HG03108 (cell line): ENCODE measurements around the gene NYAP1.
"Not testable (repeated sequence)": the region's sequence is repeated elsewhere in the genome, so short reads cannot be mapped to it uniquely, and the experiment has no call there.

Source experiments
- ATAC-seq: cut with Tn5 transposase; IDR thresholded peaks from one replicate; pipeline ENCODE4 v1.9.1; 2021; ENCODE audit warnings: moderate library complexity; ENCODE audit not compliant: unreplicated experiment

NYAP1 gene

DNA sequence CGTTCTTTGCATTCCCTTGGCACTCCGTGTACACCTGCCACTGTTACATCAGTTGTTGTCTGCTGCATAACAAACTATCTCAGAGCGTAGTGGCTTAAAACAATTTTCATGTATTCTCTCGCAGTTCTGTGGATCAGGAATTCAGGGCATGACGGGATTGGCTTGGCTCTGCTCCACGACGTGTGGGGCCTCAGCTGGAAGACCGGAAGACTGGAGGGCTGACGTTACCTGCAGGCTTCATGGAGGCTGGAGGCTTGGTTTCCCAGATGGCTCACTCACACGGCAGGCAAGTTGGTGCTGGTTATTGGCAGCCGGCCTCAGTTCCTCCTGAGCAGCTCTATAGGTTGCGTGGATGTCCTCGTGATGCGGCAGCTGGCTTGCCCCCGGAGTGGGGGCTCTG lies 25.5 kb downstream of the NYAP1 start:
- ATAC-seq = no peak

DNA sequence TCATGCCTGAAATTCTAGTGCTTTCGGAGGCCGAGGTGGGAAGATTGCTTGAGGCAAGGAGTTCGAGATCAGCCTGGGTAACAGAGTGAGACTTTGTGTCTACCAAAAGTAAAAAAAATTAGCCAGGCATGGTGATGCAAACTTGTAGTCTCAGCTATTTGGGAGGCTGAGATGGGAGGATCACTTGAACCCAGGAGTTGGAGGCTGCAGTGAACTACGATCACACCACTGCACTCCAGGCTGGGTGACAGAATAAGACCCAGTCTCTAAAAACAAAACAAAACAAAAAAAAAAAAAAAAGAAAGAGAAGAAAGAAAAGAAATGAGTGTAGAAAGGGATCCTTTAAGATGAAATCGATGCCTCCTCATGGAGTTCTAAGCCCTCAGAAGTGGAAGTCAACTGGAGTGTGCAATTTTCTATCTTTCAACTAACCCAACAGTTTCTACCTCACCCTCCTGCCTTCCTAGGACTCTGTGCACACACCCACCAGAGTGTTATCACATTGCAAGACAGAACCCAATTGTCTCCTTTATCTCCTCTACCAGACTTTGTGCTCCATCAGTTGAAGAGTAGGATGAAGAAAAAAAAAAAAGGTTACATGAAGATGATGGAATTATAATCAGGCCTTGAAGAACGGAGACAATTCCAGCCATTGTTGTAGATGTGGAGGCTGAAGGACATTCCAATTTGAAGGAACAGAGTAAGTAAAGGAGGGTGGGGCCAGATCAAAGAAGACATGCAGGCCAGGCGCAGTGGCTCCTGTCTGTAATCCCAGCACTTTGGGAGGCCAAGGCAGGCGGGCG lies 26.9 kb downstream of the NYAP1 start:
- no peak for ATAC-seq

DNA sequence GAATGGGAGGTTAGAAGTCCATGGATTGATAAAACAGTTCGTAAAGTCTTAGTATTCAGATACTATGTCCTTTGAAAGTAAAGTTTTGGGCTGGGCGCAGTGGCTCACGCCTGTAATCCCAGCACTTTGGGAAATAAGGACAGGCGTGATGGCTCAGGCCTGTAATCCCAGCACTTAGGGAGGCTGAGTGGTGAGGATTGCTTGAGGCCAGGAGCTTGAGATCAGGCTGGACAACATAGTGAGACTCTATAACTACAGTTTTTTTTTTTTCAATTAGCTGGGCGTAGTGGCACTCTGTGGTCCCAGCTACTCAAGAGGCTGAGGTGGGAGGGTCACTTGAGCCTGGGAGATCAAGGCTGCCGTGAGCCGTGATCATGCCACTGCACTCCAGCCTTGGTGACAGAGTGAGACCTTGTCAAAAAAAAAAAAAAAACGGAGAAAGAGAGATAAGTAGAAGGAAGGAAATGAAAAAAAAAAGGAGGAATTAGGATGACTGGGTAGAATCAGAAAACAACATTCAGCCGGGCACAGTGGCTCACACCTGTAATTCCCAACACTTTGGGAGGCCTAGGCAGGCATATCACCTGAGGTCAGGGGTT lies 29.6 kb downstream of the NYAP1 start:
- no peak for ATAC-seq

DNA sequence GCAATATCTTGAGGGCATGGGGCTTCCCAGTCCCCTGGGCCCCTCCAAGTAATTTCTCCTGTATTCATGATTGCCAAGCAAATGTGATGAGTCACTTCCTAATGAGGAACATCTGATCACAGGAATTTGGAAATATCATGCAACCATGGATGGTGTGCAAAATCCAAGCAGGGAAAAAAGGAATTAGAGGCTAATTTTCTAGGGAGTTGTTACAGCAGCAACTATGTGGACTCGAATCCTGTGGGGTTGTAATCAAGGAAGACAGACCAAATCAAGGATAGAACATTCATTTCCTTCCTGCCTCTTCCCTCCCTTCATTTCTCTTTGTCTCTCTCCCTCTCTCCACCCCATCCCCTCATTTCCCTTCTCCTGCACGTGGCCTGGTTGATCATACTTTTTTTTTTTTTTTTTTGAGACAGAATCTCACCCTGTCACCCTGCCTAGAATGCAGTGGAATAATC lies 31.4 kb downstream of the NYAP1 start:
- ATAC-seq = no peak

DNA sequence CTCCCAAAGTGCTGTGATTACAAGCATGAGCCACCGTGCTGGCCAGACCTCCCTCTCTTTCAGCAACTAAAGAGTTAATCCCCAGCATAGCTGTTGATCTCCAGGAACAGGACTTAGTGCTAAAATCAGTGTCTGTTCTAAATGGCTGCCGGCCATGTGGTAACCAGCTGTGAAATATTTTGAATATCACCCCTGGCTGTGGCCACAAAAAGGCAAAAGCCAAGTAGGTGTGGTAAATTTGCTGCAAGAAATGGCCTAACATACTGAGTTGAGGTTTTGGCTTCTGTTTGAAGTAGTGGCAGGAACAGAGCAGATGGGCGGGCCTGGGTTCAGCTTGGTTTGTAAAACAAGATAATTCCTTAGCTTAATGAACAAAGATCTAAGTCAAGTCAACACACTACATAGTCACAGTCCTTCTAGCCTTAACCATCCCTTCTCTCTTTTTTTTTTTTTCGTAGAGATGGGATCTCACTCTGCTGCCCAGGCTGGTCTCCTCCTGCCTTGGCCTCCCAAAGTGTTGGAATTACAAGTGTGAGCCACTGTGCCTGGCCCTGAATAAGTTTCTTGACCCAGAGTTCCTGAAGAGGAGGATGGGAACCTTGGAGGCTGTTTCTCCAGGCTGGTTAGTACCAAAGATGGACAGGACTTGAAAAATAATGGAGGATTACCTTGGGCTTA lies 32.5 kb downstream of the NYAP1 start:
- no peak for ATAC-seq

DNA sequence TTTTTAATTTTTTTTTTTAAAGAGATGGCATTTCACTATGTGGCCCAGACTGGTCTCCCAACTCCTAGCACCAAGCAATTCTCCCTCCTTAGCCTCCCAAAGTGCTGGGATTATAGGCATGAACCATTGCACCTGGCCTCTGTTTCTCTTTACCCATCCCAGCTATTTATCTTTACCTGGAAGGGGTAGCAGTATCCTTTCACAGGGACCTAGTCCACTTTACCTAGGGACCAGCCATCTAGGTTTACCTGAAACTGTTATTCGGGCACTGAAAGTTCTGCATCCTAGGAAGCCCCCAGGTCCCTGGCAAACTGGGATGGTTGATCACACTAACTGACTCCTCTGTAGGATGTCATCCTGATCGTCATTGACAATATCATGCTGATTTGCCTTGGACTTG lies 33.6 kb downstream of the NYAP1 start:
- no peak for ATAC-seq

DNA sequence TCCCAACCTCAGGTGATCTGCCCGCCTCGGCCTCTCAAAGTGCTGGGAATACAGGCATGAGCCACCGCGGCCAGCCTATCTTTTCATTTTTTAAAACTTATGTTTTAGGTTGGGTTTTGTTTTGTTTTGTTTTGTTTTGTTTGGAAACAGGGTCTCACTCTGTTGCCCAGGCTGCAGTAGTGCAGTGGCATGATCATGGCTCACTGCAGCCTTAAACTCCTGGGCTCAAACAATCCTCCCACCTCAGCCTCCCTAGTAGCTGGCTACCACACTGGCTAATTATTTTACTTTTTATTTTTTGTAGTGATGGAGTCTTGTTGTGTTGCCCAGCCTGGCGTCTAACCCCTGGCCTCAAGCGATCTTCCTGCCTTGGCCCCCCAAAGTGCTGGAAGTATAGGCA lies 35.9 kb downstream of the NYAP1 start:
- ATAC-seq = no peak

DNA sequence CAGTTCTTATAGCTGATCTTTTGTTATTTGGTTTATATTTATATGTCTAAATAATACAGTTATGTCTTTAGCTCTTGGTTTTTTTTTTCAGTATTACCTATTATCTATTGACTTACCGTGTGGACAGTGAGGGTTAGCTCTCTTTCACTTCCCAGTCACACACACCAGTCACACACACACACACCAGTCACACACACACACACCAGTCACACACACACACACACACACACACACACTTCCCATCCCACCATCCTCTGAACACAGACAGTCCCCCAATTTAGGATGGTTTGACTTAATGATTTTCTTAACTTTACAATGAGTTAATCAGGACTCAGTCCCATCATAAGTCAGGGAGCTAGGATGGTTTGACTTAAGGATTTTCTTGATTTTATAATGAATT lies 36.4 kb downstream of the NYAP1 start:
- ATAC-seq = no peak

DNA sequence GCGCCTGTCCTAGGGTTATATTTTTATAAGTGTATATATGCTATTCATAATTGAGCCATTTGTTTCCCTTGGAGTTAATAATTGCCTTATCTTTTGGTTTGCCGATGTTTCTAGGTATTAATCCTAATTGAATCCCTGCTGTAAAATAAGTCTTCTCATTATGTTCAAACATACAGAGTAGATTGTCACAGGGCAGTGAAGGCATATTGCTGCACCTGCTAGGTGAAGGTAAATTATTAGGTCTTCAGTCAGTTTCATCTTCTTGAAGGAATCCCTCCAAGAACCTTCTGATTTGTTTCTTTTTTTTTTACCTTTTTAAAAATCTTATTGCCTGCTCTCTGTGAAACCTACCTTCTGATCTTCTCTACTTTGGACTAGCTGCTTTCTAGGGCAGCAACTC lies 37.3 kb downstream of the NYAP1 start:
- no peak for ATAC-seq

DNA sequence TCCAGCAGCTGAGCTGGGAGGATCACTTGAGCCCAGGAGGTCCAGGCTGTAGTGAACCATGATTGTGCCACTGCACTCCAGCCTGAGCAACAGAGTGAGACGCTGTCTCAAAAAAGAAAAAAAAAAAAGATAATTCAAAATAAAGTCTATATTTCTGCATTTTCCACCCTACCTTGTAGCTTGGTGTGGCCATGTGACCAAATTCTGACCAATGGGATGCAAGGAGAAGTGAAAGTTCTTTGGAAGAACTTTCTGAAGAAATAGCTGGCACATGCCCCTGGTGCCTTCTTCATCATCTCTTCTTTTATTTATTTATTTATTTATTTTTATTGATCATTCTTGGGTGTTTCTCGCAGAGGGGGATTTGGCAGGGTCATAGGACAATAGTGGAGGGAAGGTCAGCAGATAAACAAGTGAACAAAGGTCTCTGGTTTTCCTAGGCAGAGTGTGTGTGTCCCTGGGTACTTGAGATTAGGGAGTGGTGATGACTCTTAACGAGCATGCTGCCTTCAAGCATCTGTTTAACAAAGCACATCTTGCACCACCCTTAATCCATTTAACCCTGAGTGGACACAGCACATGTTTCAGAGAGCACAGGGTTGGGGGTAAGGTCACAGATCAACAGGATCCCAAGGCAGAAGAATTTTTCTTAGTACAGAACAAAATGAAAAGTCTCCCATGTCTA lies 38.3 kb downstream of the NYAP1 start:
- ATAC-seq = not testable (repeated sequence)

DNA sequence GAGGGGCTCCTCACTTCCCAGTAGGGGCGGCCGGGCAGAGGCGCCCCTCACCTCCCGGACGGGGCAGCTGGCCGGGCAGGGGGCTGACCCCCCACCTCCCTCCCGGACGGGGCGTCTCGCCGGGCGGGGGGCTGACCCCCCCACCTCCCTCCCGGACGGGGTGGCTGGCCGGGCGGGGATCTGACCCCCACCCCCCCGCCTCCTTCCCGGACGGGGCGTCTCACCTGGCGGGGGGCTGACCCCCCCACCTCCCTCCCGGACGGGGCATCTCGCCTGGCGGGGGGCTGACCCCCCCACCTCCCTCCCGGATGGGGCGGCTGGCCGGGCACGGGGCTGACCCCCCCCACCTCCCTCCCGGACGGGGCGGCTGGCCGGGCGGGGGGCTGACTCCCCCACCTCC lies 39.5 kb downstream of the NYAP1 start:
- ATAC-seq = not testable (repeated sequence)

DNA sequence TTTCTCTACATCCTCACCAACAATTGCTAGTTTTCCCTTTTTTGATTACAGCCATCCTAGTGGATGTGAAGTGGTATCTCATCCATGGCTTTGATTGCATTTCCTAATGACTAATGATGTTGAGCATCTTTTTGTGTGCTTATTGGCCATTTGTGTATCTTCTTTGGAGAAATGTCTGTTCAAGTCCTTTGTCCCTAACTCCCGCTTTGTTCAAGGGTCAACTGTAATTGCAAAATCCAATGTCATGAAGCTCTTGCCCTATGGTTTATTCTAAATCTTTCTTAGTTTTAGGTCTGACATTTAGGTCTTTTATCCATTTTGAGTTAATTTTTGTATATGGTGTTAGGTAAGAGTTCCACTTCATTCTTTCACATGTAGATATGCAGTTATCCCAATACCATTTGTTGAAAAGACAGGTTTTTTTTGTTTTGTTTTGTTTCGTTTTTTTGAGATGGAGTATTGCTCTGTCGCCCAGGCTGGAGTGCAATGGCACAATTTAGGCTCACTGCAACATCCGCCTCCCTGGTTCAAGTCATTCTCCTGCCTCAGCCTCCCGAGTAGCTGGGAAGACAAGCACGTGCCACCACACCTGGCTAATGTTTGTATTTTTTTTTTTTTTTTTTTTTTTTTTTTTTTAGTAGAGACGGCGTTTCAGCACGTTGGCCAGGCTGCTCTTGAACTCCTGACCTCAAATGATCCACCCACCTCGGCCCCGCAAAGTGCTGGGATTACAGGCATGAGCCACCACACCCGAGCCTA lies 44.6 kb downstream of the NYAP1 start:
- ATAC-seq = not testable (repeated sequence)

DNA sequence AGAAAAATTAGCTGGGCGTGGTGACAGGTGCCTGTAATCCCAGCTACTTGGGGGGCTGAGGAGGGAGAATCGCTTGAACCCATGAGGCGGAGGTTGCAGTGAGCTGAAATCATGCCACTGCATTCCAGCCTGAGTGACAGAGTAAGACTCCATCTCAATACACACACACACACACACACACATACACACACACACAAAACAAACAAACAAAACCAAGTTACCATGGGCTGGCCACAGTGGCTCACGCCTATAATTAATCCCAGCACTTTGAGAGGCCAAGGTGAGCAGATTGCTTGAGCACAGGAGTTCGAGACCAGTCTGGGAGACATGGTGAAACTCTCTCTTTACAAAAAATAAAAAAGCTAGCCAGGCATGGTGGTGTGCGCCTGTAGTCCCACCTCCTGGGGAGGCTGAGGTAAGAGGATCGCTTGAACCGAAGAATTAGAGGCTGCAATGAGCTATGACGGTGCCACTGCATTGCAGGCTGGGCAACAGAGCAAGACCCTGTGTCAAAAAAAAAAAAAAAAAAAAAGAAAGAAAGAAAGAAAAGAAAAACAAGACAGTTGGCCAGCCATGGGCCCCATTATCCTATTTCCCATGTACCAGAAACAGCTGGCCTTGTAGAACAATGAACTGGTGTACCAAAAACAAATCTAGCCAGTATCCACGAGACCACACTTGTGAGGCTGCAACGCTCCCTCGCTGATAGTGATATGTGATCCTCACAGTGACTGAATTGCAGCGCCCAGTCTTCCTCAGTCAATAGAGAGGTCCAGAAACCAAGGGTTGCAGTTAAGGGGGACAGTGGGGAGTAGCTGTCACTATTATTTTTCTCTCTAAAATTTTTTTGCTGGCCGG lies 48.7 kb downstream of the NYAP1 start:
- ATAC-seq = no peak

DNA sequence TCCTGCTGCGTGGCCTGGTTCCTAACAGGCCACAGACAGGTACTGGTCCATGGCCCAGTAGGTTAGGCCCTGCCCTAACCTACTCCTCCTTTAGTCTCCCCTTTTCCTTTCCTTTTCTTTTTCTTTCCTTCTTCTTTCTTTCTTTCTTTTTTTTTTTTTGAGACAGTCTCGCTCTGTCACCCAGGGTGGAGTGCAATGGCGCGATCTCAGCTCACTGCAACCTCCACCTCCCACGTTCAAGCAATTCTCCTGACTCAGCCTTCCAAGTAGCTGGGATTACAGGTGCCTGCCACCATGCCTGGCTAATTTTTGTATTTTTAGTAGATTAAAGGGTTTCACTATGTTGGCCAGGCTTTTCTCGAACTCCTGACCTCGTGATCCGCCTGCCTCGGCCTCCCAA lies 52.3 kb downstream of the NYAP1 start:
- not testable (repeated sequence) for ATAC-seq

DNA sequence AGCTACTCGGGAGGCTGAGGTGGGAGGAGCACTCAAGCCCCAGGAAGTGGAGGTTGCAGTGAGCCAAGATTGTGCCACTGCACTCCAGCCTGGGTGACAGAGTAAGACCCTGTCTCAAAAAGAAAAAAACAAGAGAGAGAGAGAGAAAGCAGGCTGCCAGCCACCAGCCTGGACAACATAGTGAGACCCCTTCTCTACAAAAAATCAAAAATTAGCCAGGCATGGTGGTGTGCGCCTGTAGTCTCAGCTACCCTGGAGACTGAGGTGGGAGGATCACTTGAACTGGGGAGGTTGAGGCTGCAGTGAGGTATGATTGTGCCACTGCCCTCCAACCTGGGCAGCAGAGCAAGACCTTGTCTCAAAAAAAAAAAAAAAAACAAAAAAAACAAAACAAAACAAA lies 53.0 kb downstream of the NYAP1 start:
- ATAC-seq = not testable (repeated sequence)

DNA sequence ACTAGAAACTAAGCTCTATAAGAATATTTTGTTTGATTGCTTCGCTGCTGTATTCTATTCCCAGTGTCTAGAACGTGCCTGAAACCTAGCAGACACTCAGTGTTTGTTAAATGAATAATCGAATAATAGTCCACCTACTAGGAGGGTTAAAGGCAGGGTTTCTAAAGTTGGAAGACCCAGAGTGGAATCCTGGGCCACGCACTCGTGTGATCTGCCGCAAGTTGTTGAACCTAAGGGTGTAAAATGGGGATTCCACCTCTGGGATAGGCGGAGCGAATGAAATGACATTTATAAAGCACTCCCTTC lies 54.6 kb downstream of the NYAP1 start:
- ATAC-seq = no peak

DNA sequence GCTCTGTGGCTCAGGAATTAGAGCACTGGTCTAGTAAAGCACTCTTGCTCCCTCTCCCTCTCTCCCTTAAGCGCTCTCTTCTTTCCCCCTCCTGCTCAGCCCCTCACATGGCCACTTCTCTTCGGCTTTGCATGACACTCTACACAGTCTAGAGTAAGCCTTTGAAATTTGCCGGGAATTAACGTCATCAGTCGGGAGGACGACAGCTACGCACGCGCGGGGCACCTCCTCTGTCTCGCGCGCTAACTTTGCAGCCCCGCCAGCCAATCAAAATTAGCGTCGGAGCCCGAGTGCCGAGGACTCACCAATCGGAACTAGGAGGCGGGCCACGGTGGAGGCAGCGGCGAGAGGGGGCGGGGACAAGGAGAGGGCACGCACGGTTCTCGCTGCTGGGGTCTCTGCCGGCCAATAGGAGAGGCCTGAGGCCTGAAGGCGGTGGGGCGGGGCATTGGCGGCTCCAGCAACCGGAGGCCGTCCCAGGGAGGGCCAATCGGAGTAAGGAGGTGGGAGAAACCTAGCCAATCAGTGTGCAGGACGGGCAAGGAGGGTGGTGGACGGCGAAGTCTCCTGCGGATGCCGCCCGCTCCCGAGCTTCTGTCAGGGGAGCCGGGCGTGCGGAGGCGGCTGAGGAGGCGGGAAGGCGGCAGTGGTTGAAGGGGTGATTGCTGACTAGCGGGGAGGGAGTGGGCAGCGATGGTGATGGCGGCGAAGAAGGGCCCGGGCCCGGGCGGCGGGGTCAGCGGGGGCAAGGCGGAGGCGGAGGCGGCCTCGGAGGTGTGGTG lies 55.1 kb downstream of the NYAP1 start, which contains the start of gene AGFG2:
AGFG2 (plus strand) TSS at position 550 of the 782 bp plus-strand sequence; CDS start at position 694, 144 bp downstream.
- peak; percentile 95 for ATAC-seq

DNA sequence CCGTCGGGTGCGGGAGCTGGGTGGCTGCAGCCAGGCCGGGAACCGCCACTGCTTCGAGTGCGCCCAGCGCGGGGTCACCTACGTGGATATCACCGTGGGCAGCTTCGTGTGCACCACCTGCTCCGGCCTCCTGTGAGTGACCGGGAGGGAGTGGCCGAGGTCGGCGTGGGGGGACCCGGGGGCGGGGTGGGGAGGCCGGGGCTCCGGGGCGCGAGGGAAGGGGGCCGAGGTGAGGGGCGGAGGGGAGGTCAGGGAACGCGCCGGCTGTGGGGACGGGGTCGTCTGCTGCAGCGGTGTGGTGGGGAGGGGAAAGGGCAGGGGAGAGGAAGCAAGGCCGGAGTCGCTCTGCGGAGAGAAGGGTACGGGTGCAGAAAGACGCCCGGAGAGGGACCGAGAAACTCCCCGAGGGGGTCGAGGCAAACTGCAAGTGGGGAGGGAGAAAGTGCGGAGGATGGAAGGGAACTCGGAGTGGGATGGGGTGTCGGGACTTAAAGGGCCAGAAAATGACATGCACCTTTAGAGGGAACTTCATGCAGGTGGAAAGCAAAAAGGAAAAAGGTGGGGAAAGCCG lies 55.8 kb downstream of the NYAP1 start:
- ATAC-seq = no peak
